ENCODE results near the gene ATP13A5. TPM values are rescaled to one million over a fixed set of nuclear protein-coding genes. Genes with fewer than 3 reads are reported as not detected.

ATP13A5 gene
- total and polyA plus RNA-seq, 5 donors = 0.07 TPM; not detected in 4

DNA sequence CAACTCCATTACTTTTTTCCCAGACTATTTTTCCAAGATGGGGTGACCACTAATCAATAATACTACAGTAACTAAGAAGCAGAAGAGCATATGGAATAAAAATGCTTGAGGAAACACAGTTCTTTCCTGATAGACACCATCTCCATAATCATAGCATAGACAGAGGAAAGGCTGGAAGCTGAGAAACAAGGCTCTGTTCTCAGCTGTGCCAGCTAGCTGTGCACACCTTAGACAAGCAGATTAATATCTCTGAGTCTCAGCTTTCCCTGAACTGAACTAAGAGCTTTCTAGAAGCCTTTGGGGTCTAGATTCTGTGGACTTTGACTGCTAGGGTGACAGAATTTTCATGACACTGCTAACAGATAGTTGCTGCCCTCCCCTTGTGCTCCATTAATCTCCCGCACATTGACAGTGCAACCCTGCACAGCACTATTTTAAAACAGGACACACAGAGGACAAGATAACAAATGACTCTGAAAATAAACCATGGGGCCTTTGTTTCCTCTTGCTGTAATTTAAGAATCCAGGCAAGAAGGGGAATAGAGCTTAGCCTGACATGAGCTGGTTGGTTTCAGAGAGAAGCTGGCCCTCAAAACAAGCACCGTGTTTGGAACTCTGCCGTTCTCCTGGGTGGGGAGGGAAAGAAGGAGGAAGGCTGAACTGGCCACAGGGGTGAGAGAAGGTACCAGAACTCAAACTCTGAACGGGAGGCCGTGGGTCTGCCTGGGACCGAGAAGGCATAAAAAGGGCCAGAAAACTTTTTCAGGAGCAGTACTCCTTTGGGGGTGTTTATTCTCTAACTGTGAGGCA lies 67.4 kb downstream of the ATP13A5 start:
- intact Hi-C loops (cut with DNase I) = no loop called here
- 33% methylated on average over 6 of the region's 6 CpGs for WGBS
- H3K9me3 ChIP-seq (ENCODE audit: control insufficient read depth, low read length) = no peaks in the 10 kb centered on the region
- peak in 1 of 3 donors; percentile 39 for DNase-seq
- peak; percentile 79 to 88 for ATAC-seq
- no peak overlapping the region for H3K4me3 ChIP-seq (ENCODE audit: low read length)
- H3K27me3 ChIP-seq (ENCODE audit: control insufficient read depth, insufficient read depth) = no peaks in the 10 kb centered on the region
- H3K4me1 ChIP-seq (ENCODE audit: control insufficient read depth, insufficient read depth, low read length) = peaks cover 2% of the 10 kb centered on the region
- H3K27ac ChIP-seq (ENCODE audit: low read length) = peak overlapping the region; percentile 97

DNA sequence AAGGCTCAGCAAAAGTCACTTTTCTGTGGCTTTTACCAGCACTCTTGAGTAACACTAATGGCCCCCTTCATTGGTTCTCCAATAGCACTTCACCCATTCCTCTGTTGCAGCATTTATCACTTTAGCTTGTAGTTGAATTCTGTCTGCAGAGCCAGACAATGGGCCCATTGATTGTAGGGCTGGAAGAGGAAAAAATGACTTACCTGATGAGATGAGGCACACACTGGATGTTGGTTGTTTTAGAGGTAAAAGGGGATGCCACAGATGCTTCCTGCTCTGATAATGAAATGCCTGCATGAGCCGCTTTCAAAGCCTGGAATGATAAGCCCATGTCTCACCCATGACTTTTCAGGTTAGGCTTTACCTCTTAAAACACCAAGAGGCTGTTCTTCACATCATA lies 73.2 kb downstream of the ATP13A5 start:
- no peaks in the 10 kb centered on the region for H3K27me3 ChIP-seq (ENCODE audit: control insufficient read depth, insufficient read depth)
- no peak overlapping the region for H3K27ac ChIP-seq (ENCODE audit: low read length)
- no peaks in the 10 kb centered on the region for H3K9me3 ChIP-seq (ENCODE audit: control insufficient read depth, low read length)
- H3K4me1 ChIP-seq (ENCODE audit: control insufficient read depth, insufficient read depth, low read length) = no peaks in the 10 kb centered on the region
- H3K4me3 ChIP-seq (ENCODE audit: low read length) = no peak overlapping the region
- whole genome bisulfite sequencing = 62% methylated on average over 1 of the region's 1 CpG
- ATAC-seq = no peak
- DNase-seq = no peak
- intact Hi-C loops (cut with DNase I) = no loop called here

DNA sequence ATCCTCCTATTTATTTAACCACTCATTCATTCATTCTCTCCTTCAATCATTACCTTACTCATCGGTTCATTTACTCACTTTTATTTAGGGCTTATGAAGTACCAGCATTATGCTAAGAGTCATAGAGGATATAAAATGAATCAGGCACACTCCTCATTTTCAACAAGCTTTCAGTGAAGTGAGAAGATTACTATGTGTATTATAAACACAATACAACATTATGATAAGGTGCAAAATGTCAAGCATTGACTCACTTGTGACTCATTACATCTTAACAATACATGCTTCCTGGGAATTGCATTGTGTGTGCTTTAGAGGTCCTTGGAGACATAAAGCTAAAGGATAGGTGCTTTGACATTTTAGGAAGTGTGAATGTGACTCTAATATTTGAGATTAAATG lies 77.1 kb downstream of the ATP13A5 start:
- Histone ChIP-seq H3K27me3 (ENCODE audit: control insufficient read depth, insufficient read depth) (no peaks in the 10 kb centered on the region), H3K9me3 (ENCODE audit: control insufficient read depth, low read length) (no peaks in the 10 kb centered on the region), H3K27ac (ENCODE audit: low read length) (no peak overlapping the region), H3K4me3 (ENCODE audit: low read length) (no peak overlapping the region), H3K4me1 (ENCODE audit: control insufficient read depth, insufficient read depth, low read length) (no peaks in the 10 kb centered on the region)
- WGBS = 81% methylated on average over 1 of the region's 1 CpG
- DNase-seq (no peak), ATAC-seq (no peak)
- intact Hi-C loops (cut with DNase I) = no loop called here

DNA sequence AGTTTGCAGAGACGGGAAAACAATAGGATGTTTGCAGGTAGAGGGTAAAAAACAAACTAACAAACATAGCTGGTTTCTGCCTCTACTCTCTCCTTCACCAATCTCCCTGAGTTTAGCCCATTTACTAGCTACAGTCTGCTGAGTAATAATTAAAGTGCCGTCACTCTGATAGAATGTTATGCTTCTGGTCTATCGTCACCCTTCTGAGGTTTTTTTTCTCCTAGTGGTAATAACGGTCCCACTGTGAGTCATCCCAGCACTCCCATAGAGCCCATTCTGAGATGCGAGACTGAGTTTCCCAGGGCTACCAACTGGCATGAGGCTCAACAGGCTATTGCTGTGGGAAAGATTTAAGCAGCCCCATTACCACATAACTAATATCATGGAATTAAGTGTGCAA lies 81.1 kb downstream of the ATP13A5 start:
- Histone ChIP-seq H3K9me3 (ENCODE audit: control insufficient read depth, low read length) (no peaks in the 10 kb centered on the region), H3K4me1 (ENCODE audit: control insufficient read depth, insufficient read depth, low read length) (no peaks in the 10 kb centered on the region), H3K27me3 (ENCODE audit: control insufficient read depth, insufficient read depth) (no peaks in the 10 kb centered on the region), H3K27ac (ENCODE audit: low read length) (no peak overlapping the region), H3K4me3 (ENCODE audit: low read length) (no peak overlapping the region)
- DNase-seq = no peak
- whole genome bisulfite sequencing = 84% methylated on average over 5 of the region's 5 CpGs
- intact Hi-C loops (cut with DNase I) = no loop called here
- ATAC-seq = no peak

DNA sequence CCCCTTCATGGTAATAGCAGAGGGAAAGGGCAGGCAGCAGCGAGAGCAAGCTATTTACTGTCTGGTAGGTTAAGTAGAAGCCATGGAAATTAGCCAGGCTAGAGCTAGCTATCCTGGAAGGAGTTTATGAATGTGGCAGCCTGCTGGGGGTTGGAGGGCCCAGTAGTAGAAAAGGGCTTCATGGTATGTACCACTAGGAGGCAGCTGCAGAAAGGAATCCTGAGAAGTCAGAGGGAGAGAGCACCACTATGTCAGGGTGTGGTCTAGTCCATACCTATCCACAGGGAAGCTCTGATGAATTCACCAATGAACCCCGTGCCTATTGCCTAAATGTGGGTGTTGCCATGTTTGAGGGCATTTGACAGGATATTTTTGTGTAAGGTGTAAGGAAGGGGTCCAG lies 82.6 kb downstream of the ATP13A5 start:
- Histone ChIP-seq H3K27me3 (ENCODE audit: control insufficient read depth, insufficient read depth) (no peaks in the 10 kb centered on the region), H3K27ac (ENCODE audit: low read length) (no peak overlapping the region), H3K4me3 (ENCODE audit: low read length) (no peak overlapping the region), H3K9me3 (ENCODE audit: control insufficient read depth, low read length) (no peaks in the 10 kb centered on the region), H3K4me1 (ENCODE audit: control insufficient read depth, insufficient read depth, low read length) (no peaks in the 10 kb centered on the region)
- WGBS = 82% methylated on average over 2 of the region's 2 CpGs
- no peak for DNase-seq
- no peak for ATAC-seq
- intact Hi-C loops (cut with DNase I) = no loop called here

DNA sequence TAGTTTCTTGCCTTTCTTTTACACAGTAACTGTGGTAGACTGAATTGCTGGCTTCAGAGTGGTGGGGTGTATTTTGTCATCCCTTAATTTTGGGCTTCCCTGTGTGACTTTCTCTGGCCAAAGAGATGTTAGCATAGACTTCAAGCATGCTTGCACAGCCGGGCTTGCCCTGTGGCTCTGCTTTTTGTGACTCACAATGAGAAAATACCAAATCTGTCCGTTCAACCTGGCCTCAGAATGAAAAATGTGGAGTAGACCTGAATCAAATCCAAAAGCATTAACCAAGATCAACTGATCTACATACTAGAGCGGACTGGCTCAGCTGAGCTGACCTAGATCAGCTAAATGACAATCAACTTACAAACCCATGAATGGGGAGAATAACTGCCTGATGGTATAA lies 86.2 kb downstream of the ATP13A5 start:
- intact Hi-C loops (cut with DNase I) = no loop called here
- Histone ChIP-seq H3K4me1 (ENCODE audit: control insufficient read depth, insufficient read depth, low read length) (no peaks in the 10 kb centered on the region), H3K9me3 (ENCODE audit: control insufficient read depth, low read length) (no peaks in the 10 kb centered on the region), H3K27me3 (ENCODE audit: control insufficient read depth, insufficient read depth) (no peaks in the 10 kb centered on the region), H3K27ac (ENCODE audit: low read length) (no peak overlapping the region), H3K4me3 (ENCODE audit: low read length) (no peak overlapping the region)
- ATAC-seq (no peak), DNase-seq (no peak)
- 76% methylated on average over 3 of the region's 3 CpGs for WGBS

DNA sequence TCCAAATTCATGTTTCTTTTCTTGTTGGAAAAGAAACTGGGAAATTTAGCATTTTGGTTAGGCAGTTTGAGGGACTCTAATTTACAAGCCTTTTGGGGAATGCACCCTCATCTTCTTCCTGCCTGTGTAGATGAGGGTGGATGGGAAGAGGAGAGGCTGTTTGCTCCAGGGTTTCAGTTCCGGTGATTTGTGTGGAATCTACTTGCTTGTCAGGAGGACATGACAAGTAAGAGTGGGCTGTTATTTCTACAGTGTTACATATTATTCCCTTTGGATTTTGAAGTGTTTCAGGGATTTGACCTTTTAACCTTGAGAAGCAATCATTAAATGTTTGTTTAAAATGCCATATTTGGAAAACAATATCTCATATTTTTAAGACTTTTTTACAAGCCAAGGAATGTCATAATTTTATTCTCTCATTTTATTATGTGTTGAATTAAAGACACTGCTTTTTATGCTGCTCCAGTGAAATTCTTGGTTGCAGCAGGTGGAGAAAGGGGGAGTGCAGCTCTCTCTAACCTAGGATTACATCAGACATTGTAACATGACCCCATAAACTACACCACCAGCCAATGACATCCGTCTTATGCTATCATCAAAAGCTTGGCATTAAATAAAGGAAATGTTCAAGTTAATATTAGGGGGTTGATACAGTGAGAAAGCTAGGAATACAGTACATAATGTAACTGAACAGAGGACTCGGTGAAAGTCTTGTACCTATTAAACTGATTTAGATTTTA lies 107.3 kb downstream of the ATP13A5 start:
- no peak overlapping the region for H3K4me3 ChIP-seq (ENCODE audit: low read length)
- no peaks in the 10 kb centered on the region for H3K27me3 ChIP-seq (ENCODE audit: control insufficient read depth, insufficient read depth)
- WGBS = 59% methylated on average over 3 of the region's 3 CpGs
- no peaks in the 10 kb centered on the region for H3K9me3 ChIP-seq (ENCODE audit: control insufficient read depth, low read length)
- ATAC-seq (no peak), DNase-seq (no peak)
- no peak overlapping the region for H3K27ac ChIP-seq (ENCODE audit: low read length)
- intact Hi-C loops (cut with DNase I) = no loop called here
- H3K4me1 ChIP-seq (ENCODE audit: control insufficient read depth, insufficient read depth, low read length) = no peaks in the 10 kb centered on the region

DNA sequence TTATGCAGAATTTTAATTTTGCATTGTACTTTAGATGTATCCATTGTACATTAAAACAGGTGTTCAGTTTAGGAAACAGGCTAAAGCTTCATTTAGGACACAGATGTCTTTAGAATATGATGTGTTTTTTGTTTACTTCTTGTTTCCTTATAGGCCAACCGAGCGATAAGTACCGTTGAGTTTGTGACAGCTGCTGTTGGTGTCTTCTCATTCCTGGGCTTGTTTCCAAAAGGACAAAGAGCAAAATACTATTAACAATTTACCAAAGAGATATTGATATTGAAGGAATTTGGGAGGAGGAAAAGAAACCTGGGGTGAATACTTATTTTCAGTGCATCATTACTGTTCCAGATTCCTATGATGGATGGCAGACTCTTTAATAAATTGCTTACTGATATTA lies 108.1 kb downstream of the ATP13A5 start:
- DNase-seq = no peak
- Histone ChIP-seq H3K27ac (ENCODE audit: low read length) (no peak overlapping the region), H3K9me3 (ENCODE audit: control insufficient read depth, low read length) (no peaks in the 10 kb centered on the region), H3K27me3 (ENCODE audit: control insufficient read depth, insufficient read depth) (no peaks in the 10 kb centered on the region), H3K4me1 (ENCODE audit: control insufficient read depth, insufficient read depth, low read length) (no peaks in the 10 kb centered on the region), H3K4me3 (ENCODE audit: low read length) (no peak overlapping the region)
- 37% methylated on average over 3 of the region's 3 CpGs for WGBS
- intact Hi-C loops (cut with DNase I) = no loop called here
- no peak for ATAC-seq

DNA sequence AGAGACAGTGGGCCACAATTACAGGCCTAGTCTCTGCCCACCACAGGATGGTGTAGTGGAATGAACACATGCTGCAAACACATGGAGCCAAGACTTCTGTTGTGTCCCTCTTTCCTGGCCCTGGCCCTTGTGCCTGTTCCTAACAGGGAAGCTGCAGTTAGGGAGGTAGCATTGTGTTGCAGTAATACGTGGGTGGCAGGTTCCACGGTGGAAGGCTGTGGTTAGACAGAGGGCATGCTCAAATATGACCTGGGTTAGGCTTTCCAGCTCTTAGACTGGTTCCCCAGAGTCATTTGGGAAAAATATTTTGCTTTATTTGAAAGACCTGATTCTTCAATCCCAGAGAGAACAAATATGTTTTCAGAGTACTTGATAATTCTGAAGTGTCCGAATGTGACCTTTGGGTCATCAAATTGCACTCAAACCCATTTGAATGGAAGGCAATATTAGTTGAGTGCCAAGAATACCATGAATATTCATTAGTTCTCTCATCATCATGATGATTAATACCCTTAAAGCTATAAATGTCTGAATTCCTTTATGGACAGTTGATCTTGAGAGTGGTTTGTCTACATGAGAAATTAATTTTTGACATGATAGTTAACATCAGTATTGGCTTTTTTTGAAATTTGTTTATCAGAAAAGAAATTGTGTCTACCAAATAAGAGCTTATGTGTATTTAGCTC lies 109.1 kb downstream of the ATP13A5 start:
- no peak for ATAC-seq
- 79% methylated on average over 3 of the region's 3 CpGs for WGBS

DNA sequence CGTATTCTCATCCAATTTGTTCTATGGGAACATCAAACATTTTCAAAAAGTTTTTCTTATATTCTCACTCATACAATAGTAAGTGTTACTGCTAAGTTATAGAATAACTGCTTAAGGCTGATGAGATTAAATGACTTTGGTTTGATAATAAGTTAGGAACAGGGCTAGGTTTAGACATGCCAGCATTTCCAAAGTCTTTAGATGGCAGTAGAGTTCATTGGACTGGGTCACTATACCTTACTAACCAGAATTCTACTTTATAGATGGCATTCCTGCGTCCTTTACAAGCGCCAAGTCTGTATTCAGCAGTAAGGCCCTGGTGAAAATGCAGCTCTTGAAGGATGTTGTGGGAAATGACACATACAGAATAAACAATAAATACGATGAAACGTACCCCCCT lies 115.8 kb downstream of the ATP13A5 start:
- ATAC-seq (no peak), DNase-seq (no peak)
- WGBS = 92% methylated on average over 5 of the region's 5 CpGs
- Histone ChIP-seq H3K27ac (ENCODE audit: low read length) (no peak overlapping the region), H3K4me1 (ENCODE audit: control insufficient read depth, insufficient read depth, low read length) (peaks cover 3% of the 10 kb centered on the region), H3K27me3 (ENCODE audit: control insufficient read depth, insufficient read depth) (no peaks in the 10 kb centered on the region), H3K4me3 (ENCODE audit: low read length) (no peak overlapping the region), H3K9me3 (ENCODE audit: control insufficient read depth, low read length) (no peaks in the 10 kb centered on the region)
- intact Hi-C loops (cut with DNase I) = no loop called here

More for the DNA sequence above, 109.1 kb downstream of the ATP13A5 start:
- Histone ChIP-seq H3K9me3 (ENCODE audit: control insufficient read depth, low read length) (no peaks in the 10 kb centered on the region), H3K4me1 (ENCODE audit: control insufficient read depth, insufficient read depth, low read length) (no peaks in the 10 kb centered on the region), H3K4me3 (ENCODE audit: low read length) (no peak overlapping the region), H3K27ac (ENCODE audit: low read length) (no peak overlapping the region), H3K27me3 (ENCODE audit: control insufficient read depth, insufficient read depth) (no peaks in the 10 kb centered on the region)
- no peak for DNase-seq
- intact Hi-C loops (cut with DNase I) = no loop called here

DNA sequence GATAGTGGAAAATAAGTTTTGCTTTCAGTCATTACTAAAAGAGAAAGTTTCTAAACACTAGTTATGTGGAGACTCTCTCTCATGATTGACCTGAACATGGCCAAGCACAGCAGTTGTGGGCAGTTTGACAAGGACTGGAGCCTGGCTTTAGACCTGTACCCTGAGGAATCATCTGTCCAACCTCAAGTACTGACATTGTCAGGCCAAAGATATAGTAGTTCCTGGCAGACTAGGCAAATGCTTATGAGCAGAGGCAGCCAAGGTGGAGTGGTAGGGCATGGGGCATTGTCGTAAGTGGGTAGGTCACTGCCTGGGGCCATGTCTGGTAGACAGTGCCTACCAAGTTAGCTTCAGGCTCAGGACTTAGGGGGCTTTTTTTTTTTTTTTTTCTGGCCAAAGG lies 116.6 kb downstream of the ATP13A5 start:
- Histone ChIP-seq H3K27me3 (ENCODE audit: control insufficient read depth, insufficient read depth) (no peaks in the 10 kb centered on the region), H3K4me1 (ENCODE audit: control insufficient read depth, insufficient read depth, low read length) (peaks cover 3% of the 10 kb centered on the region), H3K4me3 (ENCODE audit: low read length) (no peak overlapping the region), H3K27ac (ENCODE audit: low read length) (no peak overlapping the region), H3K9me3 (ENCODE audit: control insufficient read depth, low read length) (no peaks in the 10 kb centered on the region)
- intact Hi-C loops (cut with DNase I) = no loop called here
- 86% methylated on average over 1 of the region's 1 CpG for WGBS
- ATAC-seq (peak in 1 of 2 donors; percentile 50), DNase-seq (no peak)
